Body of pancreas (tissue), 4 donors: ENCODE data around the gene KCTD3. TPM values are rescaled to one million over a fixed set of nuclear protein-coding genes. Genes with fewer than 3 reads are reported as not detected.
A peak's percentile ranks its signal among the peaks of the same experiment; 100 is the strongest.

Experiments used
- ATAC-seq: fragments of 150-250 bp; one replicate; pipeline ENCODE4 v1.9.1; 2016
- DNase-seq, 4 donors: peaks; one replicate each; pipeline ENCODE4 v3.0.0-alpha.2; 2019
- H3K27ac ChIP-seq, 4 donors: fragments of 200-600 bp; sonication (generic); 1 replicate in 3 of 4; 2 replicates in 1 of 4; pipeline versions ENCODE4 v1.5.1 to v1.6.1; 2016 to 2019; ENCODE audit warnings: mild to moderate bottlenecking in 1 of 4, mixed read lengths in 1 of 4, moderate library complexity in 1 of 4
- H3K27me3 ChIP-seq, 2 donors: fragments of 200-600 bp; sonication (generic); one replicate each; pipeline ENCODE4 v1.6.0; 2016; ENCODE audit warnings: mild to moderate bottlenecking in 1 of 2
- H3K36me3 ChIP-seq, 2 donors: fragments of 200-600 bp; sonication (generic); replicated peaks in 1 of 2; 2 replicates each; pipeline ENCODE4 v1.5.1; 2016; ENCODE audit warnings: low read depth in 2 of 2; ENCODE audit not compliant: insufficient read depth in 1 of 2
- H3K4me1 ChIP-seq: fragments of 200-600 bp; sonication (generic); one replicate; pipeline ENCODE4 v1.6.0; 2016
- H3K4me3 ChIP-seq, 2 donors: fragments of 200-600 bp; sonication (generic); 1 replicate in 1 of 2; 2 replicates in 1 of 2; pipeline ENCODE4 v1.5.1; 2016 to 2019
- H3K9me3 ChIP-seq, 3 donors: fragments of 200-600 bp; sonication (generic); 1 replicate in 2 of 3; 2 replicates in 1 of 3; pipeline ENCODE4 v1.5.1; 2016
- CTCF ChIP-seq, 7 experiments: fragments of 450-650 bp in 4 of 7; fragments of 200-600 bp in 3 of 7; sonication (generic) in 3 of 7; IDR thresholded peaks; one replicate each; pipeline ENCODE4 v1.5.1; 2016 to 2019; ENCODE audit warnings: antibody characterized with exemption in 7 of 7
- POLR2A ChIP-seq, 3 donors: fragments of 450-650 bp; IDR thresholded peaks; one replicate each; pipeline ENCODE4 v1.6.1; 2016; ENCODE audit warnings: antibody characterized with exemption in 3 of 3, mild to moderate bottlenecking in 2 of 3
- WGBS, 2 donors: methylation state at CpG; one replicate each; pipeline ENCODE4 v1.1.5; 2017; 5-methylcytosine and 5-hydroxymethylcytosine counted together
- intact Hi-C: fragments of 100-400 bp; cut with DNase I; formaldehyde crosslinking; loops from one replicate; pipeline ENCODE4 v1.15.1; 2023
- total RNA-seq, 2 donors: library from RNA; depleted of rRNA; stranded (reverse); fragments of >200 nt; gene quantifications; one replicate each; pipeline ENCODE4 v1.1.0, GENCODE V29; 2016

Gene KCTD3
- total RNA-seq, 2 donors from 2014 or later: 31.6 to 38.7 TPM

GRCh38 chr1:215600867-215601266, 33.8 kb downstream of the KCTD3 start:
- DNase-seq: no peak

GRCh38 chr1:215601276-215601675, 34.2 kb downstream of the KCTD3 start:
- WGBS, 2 donors: 32 to 45% methylated on average over 2 of the region's 2 CpGs

More at GRCh38 chr1:215600867-215601266, 33.8 kb downstream of the KCTD3 start:
- no peak overlapping the region for H3K4me3 ChIP-seq
- intact Hi-C loops: no loop called here
- 85 to 86% methylated on average over 10 of the region's 10 CpGs for WGBS, 2 donors
- peaks cover 0 to 2% of the 10 kb centered on the region in 2 donors for H3K36me3 ChIP-seq
- H3K27ac ChIP-seq: peak overlapping the region in 1 of 4 donors; percentile 21
- H3K9me3 ChIP-seq: no peaks in the 10 kb centered on the region
- H3K4me1 ChIP-seq: peaks cover 8% of the 10 kb centered on the region
- no peaks in the 10 kb centered on the region for H3K27me3 ChIP-seq
- ATAC-seq: no peak
- no peak for TF ChIP-seq POLR2A (IDR thresholded peaks at IDR 0.05)
- no peak for TF ChIP-seq CTCF (IDR thresholded peaks at IDR 0.05)

GRCh38 chr1:215603319-215603718, 36.2 kb downstream of the KCTD3 start:
- no peaks in the 10 kb centered on the region for H3K27me3 ChIP-seq
- TF ChIP-seq POLR2A (IDR thresholded peaks at IDR 0.05) (no peak), CTCF (IDR thresholded peaks at IDR 0.05) (no peak)
- no peaks in the 10 kb centered on the region for H3K9me3 ChIP-seq
- H3K4me1 ChIP-seq: peaks cover 14% of the 10 kb centered on the region
- no peak for DNase-seq
- H3K27ac ChIP-seq: no peak overlapping the region
- no peak overlapping the region for H3K4me3 ChIP-seq
- no peak for ATAC-seq
- peaks cover 0 to 2% of the 10 kb centered on the region in 2 donors for H3K36me3 ChIP-seq
- intact Hi-C loops: no loop called here

More at GRCh38 chr1:215601276-215601675, 34.2 kb downstream of the KCTD3 start:
- Histone ChIP-seq H3K27me3 (no peaks in the 10 kb centered on the region), H3K4me3 (no peak overlapping the region), H3K4me1 (peaks cover 11% of the 10 kb centered on the region), H3K27ac (peak overlapping the region in 1 of 4 donors; percentile 21), H3K36me3 (peaks cover 0 to 2% of the 10 kb centered on the region in 2 donors), H3K9me3 (no peaks in the 10 kb centered on the region)
- no peak for ATAC-seq
- TF ChIP-seq POLR2A (IDR thresholded peaks at IDR 0.05) (no peak), CTCF (IDR thresholded peaks at IDR 0.05) (no peak)
- intact Hi-C loops: no loop called here
- DNase-seq: no peak

- H3K4me3 ChIP-seq: no peak overlapping the region
- H3K36me3 ChIP-seq: no peaks in the 10 kb centered on the region
- no peaks in the 10 kb centered on the region for H3K27me3 ChIP-seq
- ATAC-seq: no peak
- TF ChIP-seq POLR2A (IDR thresholded peaks at IDR 0.05): no peak
- no peak for TF ChIP-seq CTCF (IDR thresholded peaks at IDR 0.05)
- no peaks in the 10 kb centered on the region for H3K9me3 ChIP-seq
- peaks cover 14% of the 10 kb centered on the region for H3K4me1 ChIP-seq
- no peak for DNase-seq
- H3K27ac ChIP-seq: no peak overlapping the region
- intact Hi-C loops: no loop called here
Measured at GRCh38 chr1:215605011-215605621, 38.0 kb downstream of the KCTD3 start.

GRCh38 chr1:215606036-215606435, 38.9 kb downstream of the KCTD3 start:
- DNase-seq: no peak
- 26 to 31% methylated on average over 3 of the region's 3 CpGs for WGBS, 2 donors
- intact Hi-C loops: no loop called here

More at GRCh38 chr1:215606036-215606435, 38.9 kb downstream of the KCTD3 start:
- H3K4me3 ChIP-seq: no peak overlapping the region
- no peak overlapping the region for H3K27ac ChIP-seq
- no peaks in the 10 kb centered on the region for H3K36me3 ChIP-seq
- no peaks in the 10 kb centered on the region for H3K9me3 ChIP-seq
- ATAC-seq: no peak
- no peaks in the 10 kb centered on the region for H3K27me3 ChIP-seq
- no peak for TF ChIP-seq CTCF (IDR thresholded peaks at IDR 0.05)
- H3K4me1 ChIP-seq: peaks cover 7% of the 10 kb centered on the region
